Measurements from ENCODE around the gene FEZF2.

Gene FEZF2

GRCh38 chr3:62332017-62332416, 41.3 kb downstream of the FEZF2 start:
- H3K9me3 Mint-ChIP-seq: no peaks in the 10 kb centered on the region
- DNase-seq: no peak
- CTCF ChIA-PET: interaction anchor here (1.6 kb wide), 1 partner anchor 9 kb away, joined by 6 read pairs; no protein-coding TSS in a partner anchor
- no peak overlapping the region for H3K27ac Mint-ChIP-seq
- no peaks in the 10 kb centered on the region for H3K36me3 Mint-ChIP-seq
- no peak overlapping the region for H3K4me3 Mint-ChIP-seq
- no peaks in the 10 kb centered on the region for H3K27me3 Mint-ChIP-seq
- H3K4me1 Mint-ChIP-seq: no peaks in the 10 kb centered on the region

- no peak overlapping the region for H3K4me3 Mint-ChIP-seq
- H3K27ac Mint-ChIP-seq: no peak overlapping the region
- DNase-seq: no peak
- no peaks in the 10 kb centered on the region for H3K9me3 Mint-ChIP-seq
- H3K4me1 Mint-ChIP-seq: no peaks in the 10 kb centered on the region
- H3K36me3 Mint-ChIP-seq: no peaks in the 10 kb centered on the region
- CTCF ChIA-PET: no interaction called here
- no peaks in the 10 kb centered on the region for H3K27me3 Mint-ChIP-seq
Measured at GRCh38 chr3:62329971-62330370, 43.4 kb downstream of the FEZF2 start.

- CTCF ChIA-PET: no interaction called here
- Mint-ChIP-seq H3K4me3 (no peak overlapping the region), H3K27me3 (no peaks in the 10 kb centered on the region), H3K9me3 (no peaks in the 10 kb centered on the region), H3K4me1 (no peaks in the 10 kb centered on the region), H3K36me3 (peaks cover 1% of the 10 kb centered on the region), H3K27ac (no peak overlapping the region)
- no peak for DNase-seq
Measured at GRCh38 chr3:62325896-62326295, 47.5 kb downstream of the FEZF2 start.

GRCh38 chr3:62323241-62323640, 50.1 kb downstream of the FEZF2 start:
- CTCF ChIA-PET: interaction anchor here (1.2 kb wide), 1 partner anchor 8 kb away, joined by 6 read pairs; no protein-coding TSS in a partner anchor
- H3K9me3 Mint-ChIP-seq: peaks cover 9% of the 10 kb centered on the region
- peaks cover 15% of the 10 kb centered on the region for H3K27me3 Mint-ChIP-seq
- peaks cover 9% of the 10 kb centered on the region for H3K36me3 Mint-ChIP-seq
- no peak overlapping the region for H3K4me3 Mint-ChIP-seq
- H3K4me1 Mint-ChIP-seq: peaks cover 12% of the 10 kb centered on the region
- DNase-seq: no peak
- no peak overlapping the region for H3K27ac Mint-ChIP-seq

Data from activated naive CD4-positive, alpha-beta T cell treated with anti-CD3 and anti-CD28 coated beads, Interleukin-2, amount 10 ng/mL, durations not matched to agents 7 days and 5 days (primary cell).